Stimulated activated CD4-positive, alpha-beta T cell treated with anti-CD3 and anti-CD28 coated beads, Interleukin-1b, Interleukin-23, amount 100 ng/mL, for 24 hours (primary cell): ENCODE results near the gene CCDC97.

Source experiments
- DNase-seq, 4 experiments: peaks; one replicate each; pipeline ENCODE4 v3.0.0-alpha.2; 2020; ENCODE audit warnings: low read depth in 4 of 4, low spot score in 1 of 4

The CCDC97 gene

GRCh38 chr19:41297628-41298347, 12.2 kb upstream of the CCDC97 start:
- no peak for DNase-seq

GRCh38 chr19:41298348-41298964, 11.5 kb upstream of the CCDC97 start:
- DNase-seq: no peak

- no peak for DNase-seq
Measured at GRCh38 chr19:41299046-41299754, 10.8 kb upstream of the CCDC97 start.

GRCh38 chr19:41299755-41300089, 10.2 kb upstream of the CCDC97 start:
- no peak for DNase-seq

GRCh38 chr19:41300555-41300954, 9.4 kb upstream of the CCDC97 start:
- DNase-seq: no peak

GRCh38 chr19:41302624-41303351, 7.2 kb upstream of the CCDC97 start:
- DNase-seq: peak in 3 of 4 experiments; percentile 40 to 60 (median 42)

GRCh38 chr19:41303954-41304353, 6.0 kb upstream of the CCDC97 start:
- no peak for DNase-seq

- no peak for DNase-seq
Measured at GRCh38 chr19:41304706-41305483, 5.1 kb upstream of the CCDC97 start.

- no peak for DNase-seq
Measured at GRCh38 chr19:41305927-41306793, 3.8 kb upstream of the CCDC97 start.

- no peak for DNase-seq
Measured at GRCh38 chr19:41307090-41307875, 2.7 kb upstream of the CCDC97 start.

- DNase-seq: no peak
Measured at GRCh38 chr19:41307954-41308449, 2.0 kb upstream of the CCDC97 start.

- DNase-seq: peak; percentile 89 to 97 (median 92)
Measured at GRCh38 chr19:41308450-41309179, 1.4 kb upstream of the CCDC97 start.

- DNase-seq: no peak
Measured at GRCh38 chr19:41309180-41310032, 566 bp upstream of the CCDC97 start.

- DNase-seq: no peak
Measured at GRCh38 chr19:41311072-41311471, 1.1 kb downstream of the CCDC97 start.

- no peak for DNase-seq
Measured at GRCh38 chr19:41311613-41312012, 1.6 kb downstream of the CCDC97 start.

GRCh38 chr19:41316306-41316920, 6.4 kb downstream of the CCDC97 start:
- DNase-seq: no peak
